Breast epithelium (tissue), 3 donors: ENCODE data around the gene TBC1D9B.

Source experiments
- CTCF ChIP-seq, 3 donors: fragments of 450-650 bp; IDR thresholded peaks; one replicate each; pipeline ENCODE4 v1.5.1; 2016 to 2017; ENCODE audit warnings: antibody characterized with exemption in 3 of 3, mild to moderate bottlenecking in 3 of 3, moderate library complexity in 3 of 3
- POLR2A ChIP-seq: fragments of 450-650 bp; IDR thresholded peaks from one replicate; pipeline ENCODE4 v1.6.1; 2016; ENCODE audit warnings: antibody characterized with exemption, mild to moderate bottlenecking, moderate library complexity

DNA sequence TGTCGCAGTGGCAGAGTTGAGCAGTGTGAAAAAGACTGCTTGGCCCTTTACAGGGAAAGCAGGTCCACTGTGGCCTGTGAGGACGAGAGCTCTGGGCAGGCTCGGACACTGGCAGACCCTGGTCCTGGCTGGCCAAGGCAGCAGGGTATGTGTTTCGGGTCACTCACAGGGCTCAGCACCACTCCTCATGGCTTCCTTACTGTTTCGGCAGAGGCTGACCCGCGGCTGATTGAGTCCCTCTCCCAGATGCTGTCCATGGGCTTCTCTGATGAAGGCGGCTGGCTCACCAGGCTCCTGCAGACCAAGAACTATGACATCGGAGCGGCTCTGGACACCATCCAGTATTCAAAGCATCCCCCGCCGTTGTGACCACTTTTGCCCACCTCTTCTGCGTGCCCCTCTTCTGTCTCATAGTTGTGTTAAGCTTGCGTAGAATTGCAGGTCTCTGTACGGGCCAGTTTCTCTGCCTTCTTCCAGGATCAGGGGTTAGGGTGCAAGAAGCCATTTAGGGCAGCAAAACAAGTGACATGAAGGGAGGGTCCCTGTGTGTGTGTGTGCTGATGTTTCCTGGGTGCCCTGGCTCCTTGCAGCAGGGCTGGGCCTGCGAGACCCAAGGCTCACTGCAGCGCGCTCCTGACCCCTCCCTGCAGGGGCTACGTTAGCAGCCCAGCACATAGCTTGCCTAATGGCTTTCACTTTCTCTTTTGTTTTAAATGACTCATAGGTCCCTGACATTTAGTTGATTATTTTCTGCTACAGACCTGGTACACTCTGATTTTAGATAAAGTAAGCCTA is 71.3 kb downstream of the TBC1D9B start:
- TF ChIP-seq CTCF (IDR thresholded peaks at IDR 0.05) (no peak), POLR2A (no peak)
